ENCODE data around the gene KATNAL2.

The KATNAL2 gene

GRCh38 chr18:47120428-47120827, 203.0 kb downstream of the KATNAL2 start:
- DNase-seq: no peak

GRCh38 chr18:47121146-47121545, 203.7 kb downstream of the KATNAL2 start:
- DNase-seq: no peak

- no peak for DNase-seq
Measured at GRCh38 chr18:47141289-47141688, 223.9 kb downstream of the KATNAL2 start.

- DNase-seq: no peak
Measured at GRCh38 chr18:47143153-47143552, 225.8 kb downstream of the KATNAL2 start.

GRCh38 chr18:47143899-47144485, 226.6 kb downstream of the KATNAL2 start:
- DNase-seq: no peak

- no peak for DNase-seq
Measured at GRCh38 chr18:47146206-47146605, 228.8 kb downstream of the KATNAL2 start.

- no peak for DNase-seq
Measured at GRCh38 chr18:47149457-47150028, 232.1 kb downstream of the KATNAL2 start.

- peak; percentile 71 for DNase-seq
Measured at GRCh38 chr18:47150029-47150823, 232.8 kb downstream of the KATNAL2 start, which contains the start of gene HDHD2. TSS of gene HDHD2 (minus strand) at chr18:47150500. CDS start at chr18:47136439, 14,061 bp downstream.

GRCh38 chr18:47150824-47151366, 233.5 kb downstream of the KATNAL2 start:
- DNase-seq: no peak

- no peak for DNase-seq
Measured at GRCh38 chr18:47151439-47151838, 234.0 kb downstream of the KATNAL2 start.

Data from NCI-H774 (cell line).